Measurements from ENCODE around the gene VCL.

GRCh38 chr10:74040200-74041126 lies 42.5 kb downstream of the VCL start:
- TF ChIP-seq CTCF (IDR thresholded peaks at IDR 0.05) (no peak), POLR2A (IDR thresholded peaks at IDR 0.05) (no peak)
